Prostate gland (tissue), 2 donors: Measurements from ENCODE around the gene SORL1.

ENCODE experiments used
- POLR2A ChIP-seq: fragments of 450-650 bp; IDR thresholded peaks from one replicate; pipeline ENCODE4 v1.6.1; 2016; ENCODE audit warnings: antibody characterized with exemption, mild to moderate bottlenecking
- POLR2AphosphoS5 ChIP-seq: sonication (generic); formaldehyde crosslinking; IDR thresholded peaks from one replicate; pipeline ENCODE4 v1.6.1; 2017; ENCODE audit warnings: antibody characterized with exemption
- TF ChIP-seq, protein P1 (sequence below), 4 experiments: fragments of 200-600 bp in 2 of 4; fragments of 450-650 bp in 2 of 4; sonication (generic) in 2 of 4; IDR thresholded peaks; 1 replicate in 3 of 4; 2 replicates in 1 of 4; pipeline ENCODE4 v1.5.1; 2016 to 2019; ENCODE audit warnings: antibody characterized with exemption in 4 of 4, mild to moderate bottlenecking in 2 of 4, moderate library complexity in 2 of 4

DNA sequence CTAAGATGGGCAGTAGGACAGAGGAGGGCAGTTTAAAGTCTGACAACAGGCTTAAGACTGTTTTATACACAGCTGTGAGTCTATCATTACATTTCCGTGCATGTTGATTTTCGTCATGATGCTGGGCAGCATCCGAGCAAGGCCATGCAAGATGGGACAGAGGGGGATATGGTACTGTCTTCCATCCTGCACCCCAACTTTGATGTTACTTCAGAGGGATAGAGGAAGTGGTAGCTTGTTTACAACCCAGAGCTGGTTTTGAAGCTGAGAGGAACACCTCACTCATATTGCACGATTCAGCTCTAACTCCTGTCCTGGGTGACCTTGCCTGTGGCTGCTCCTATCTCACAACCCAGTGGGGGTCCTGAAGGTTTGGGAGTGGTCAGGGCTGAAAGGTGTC lies 3.0 kb upstream of the SORL1 start:
- TF ChIP-seq POLR2A (no peak), POLR2AphosphoS5 (no peak)
- TF ChIP-seq, protein P1, sequence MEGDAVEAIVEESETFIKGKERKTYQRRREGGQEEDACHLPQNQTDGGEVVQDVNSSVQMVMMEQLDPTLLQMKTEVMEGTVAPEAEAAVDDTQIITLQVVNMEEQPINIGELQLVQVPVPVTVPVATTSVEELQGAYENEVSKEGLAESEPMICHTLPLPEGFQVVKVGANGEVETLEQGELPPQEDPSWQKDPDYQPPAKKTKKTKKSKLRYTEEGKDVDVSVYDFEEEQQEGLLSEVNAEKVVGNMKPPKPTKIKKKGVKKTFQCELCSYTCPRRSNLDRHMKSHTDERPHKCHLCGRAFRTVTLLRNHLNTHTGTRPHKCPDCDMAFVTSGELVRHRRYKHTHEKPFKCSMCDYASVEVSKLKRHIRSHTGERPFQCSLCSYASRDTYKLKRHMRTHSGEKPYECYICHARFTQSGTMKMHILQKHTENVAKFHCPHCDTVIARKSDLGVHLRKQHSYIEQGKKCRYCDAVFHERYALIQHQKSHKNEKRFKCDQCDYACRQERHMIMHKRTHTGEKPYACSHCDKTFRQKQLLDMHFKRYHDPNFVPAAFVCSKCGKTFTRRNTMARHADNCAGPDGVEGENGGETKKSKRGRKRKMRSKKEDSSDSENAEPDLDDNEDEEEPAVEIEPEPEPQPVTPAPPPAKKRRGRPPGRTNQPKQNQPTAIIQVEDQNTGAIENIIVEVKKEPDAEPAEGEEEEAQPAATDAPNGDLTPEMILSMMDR (IDR thresholded peaks at IDR 0.05) = no peak
